ENCODE measurements around the gene IRAK1.

The IRAK1 gene

DNA sequence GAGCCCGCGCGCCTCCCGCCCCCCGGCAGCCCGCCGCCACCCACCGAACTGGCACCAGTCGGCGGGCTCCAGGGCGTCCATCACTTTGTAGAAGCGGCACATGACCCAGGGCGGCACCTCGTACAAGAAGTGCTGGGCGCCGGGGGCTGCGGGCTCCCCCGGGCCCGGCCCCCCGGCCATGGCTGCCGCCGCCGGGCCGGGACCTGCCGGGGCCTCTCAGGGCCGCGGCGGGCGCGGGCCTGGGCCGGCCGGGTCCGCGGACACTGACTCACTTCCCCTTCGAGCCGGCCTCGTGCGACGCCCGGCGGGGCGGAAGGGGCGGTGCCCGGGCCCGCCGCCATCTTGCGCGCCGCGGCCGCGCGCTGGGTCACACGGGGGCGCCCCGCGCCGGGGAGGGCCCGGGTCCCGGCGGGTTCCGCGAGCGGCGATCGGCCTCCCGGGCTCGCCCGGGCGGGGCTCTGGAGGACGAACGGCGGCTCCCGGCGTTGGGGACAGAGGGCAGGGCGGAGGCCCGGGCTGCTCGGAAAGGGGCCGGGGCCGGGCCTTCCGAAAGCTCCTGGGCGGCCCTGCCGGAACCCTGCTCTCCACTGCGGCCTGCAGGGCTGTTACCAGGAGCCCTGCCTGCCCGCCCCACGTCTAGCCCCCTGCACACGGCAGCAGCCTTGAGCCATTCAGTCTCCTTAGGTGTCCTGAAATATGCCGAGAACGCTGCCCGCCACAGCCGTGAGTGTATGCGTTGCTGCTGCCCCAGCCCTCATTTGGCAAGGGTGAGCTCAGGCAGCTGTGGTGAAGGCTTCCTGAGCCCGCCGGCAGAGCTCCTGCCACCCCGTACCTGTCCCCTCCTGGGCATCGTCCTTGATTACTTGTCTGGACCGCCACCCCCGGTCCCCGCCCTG, at the start of gene IRAK1:
Gene IRAK1 (minus strand): TSS at position 270 of the 896 bp plus-strand sequence. CDS start 90 bp downstream, at position 180.
- peak in 1 of 2 experiments; percentile 14 for DNase-seq

- no peak for DNase-seq
Measured at GRCh38 chrX:154068560-154068959, 48.9 kb upstream of the IRAK1 start.

DNA sequence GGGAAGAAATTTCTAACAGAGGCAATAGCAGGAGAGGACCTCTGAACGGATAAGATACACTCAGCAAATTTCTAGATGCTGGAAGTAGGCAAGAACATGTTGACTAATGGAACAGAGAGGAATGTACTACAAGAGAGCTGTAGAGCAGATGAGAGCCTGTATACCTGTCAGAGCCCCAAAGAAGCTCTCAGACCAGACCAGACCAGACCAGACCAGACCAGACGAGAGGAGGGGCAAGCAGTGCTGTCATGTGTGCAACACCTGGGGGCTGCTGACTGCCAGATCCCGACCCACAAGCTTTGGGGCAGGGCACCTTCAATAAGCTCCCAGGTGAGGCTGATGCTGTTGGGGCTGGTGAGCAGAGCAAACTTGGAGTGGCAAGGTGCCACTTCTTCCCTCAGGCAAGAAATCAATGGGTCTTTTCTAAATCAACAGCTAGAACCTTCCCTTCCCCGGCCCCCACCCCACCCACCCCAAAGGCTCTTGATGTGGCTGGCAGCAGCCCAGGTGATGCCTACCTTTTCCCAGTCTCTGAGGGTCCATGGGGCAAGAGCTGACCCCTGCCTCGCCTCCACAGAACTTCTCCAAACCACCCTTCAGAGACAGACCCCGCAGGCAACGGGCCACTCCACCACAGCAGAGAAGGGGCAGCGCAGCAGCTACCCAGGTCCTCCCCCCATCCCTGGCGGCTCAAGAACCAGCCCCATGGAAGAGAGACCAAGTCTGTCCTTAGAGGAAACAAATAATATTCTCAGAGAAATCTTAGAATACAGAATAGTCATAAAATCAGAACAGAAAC, 45.1 kb upstream of the IRAK1 start:
- no peak for DNase-seq

GRCh38 chrX:154063234-154063633, 43.5 kb upstream of the IRAK1 start:
- DNase-seq: no peak

GRCh38 chrX:154061801-154062200, 42.1 kb upstream of the IRAK1 start:
- no peak for DNase-seq

DNA sequence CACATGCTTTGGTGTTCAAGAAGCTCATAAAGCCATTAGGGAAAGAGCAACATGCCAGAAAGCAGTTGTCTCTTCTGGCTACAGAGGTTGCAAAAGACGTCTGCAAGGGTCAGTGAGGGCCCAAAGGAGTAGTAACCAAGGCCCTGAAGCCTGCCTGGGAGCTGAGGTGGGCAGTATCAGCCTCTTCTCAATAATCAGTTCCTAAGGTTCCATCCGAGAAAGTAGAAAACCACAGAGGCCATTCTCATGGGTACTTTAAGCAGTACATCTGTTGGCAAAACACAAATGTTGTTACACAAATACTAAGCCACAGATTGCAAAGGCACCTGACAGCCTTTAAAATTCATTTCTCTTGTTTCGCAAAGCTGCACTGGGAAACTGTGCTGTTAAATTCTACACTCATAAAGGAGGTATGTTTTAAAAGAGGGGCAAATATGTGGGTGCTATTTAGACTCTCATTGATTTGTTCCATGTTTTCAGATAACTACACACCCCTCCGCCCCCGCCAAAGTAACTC, 40.1 kb upstream of the IRAK1 start:
- no peak for DNase-seq

GRCh38 chrX:154059231-154059630, 39.5 kb upstream of the IRAK1 start:
- no peak for DNase-seq

DNA sequence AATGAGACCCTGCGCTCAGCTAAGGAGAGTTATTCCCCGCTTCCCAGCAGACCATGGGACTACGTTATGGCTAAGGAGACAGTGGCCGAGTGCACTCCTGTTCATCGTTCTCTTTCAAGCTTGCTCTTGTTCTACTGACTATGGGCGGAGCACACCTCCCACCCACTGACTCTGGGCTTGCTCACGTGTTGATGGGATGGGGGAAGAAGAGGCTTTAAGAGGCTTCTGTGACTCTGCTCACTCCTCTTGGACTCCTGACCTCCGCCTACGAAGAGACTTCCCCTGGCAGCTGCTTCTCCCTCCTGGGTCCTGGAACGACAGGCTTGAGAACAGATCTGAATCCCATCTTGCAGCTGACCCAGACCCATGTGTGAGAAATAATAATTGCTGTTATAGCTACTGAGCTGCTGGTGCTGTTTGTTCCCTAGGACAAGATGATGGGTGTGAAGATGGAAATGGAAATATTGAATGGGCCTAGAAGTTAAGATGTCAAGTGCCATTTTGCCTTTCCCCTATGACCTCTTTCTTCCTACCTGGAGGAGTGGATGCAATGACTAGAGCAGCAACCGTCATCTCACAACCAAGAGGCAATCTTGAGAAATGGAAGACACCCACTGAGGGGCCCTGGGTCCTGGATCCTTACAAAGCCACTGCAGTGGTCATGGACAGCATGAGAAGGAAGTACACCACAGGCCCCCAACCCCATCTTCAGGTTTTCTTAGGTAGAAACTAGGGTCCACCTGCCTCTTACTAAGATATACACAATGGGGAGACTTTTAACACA, 38.7 kb upstream of the IRAK1 start:
- DNase-seq: no peak

- DNase-seq: no peak
Measured at GRCh38 chrX:154057791-154058190, 38.1 kb upstream of the IRAK1 start.

DNA sequence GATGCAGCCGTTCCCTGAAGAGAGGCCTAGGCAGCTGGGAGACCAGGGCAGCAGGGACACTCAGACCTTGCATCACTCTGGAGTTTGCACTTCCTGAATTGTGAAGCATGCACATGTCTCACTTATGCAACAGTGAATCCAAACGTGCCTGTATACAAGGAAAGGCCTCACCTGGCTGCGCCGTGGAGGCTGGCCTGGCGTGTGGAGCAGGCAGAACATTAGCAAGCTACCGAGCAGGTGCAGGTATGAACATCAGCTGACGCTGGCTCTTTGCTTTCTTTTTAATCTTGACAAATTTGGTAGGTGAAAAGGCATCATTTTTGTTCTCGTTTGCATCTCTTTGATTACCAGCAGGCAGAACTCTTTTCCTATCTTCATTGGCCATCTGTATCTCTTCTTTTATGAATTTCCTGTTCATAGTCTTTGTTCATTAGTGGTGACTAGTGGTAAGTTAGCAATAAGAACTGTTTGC, 37.1 kb upstream of the IRAK1 start:
- no peak for DNase-seq

- peak in 1 of 2 experiments; percentile 26 for DNase-seq
Measured at GRCh38 chrX:154051201-154051810, 31.6 kb upstream of the IRAK1 start.

DNA sequence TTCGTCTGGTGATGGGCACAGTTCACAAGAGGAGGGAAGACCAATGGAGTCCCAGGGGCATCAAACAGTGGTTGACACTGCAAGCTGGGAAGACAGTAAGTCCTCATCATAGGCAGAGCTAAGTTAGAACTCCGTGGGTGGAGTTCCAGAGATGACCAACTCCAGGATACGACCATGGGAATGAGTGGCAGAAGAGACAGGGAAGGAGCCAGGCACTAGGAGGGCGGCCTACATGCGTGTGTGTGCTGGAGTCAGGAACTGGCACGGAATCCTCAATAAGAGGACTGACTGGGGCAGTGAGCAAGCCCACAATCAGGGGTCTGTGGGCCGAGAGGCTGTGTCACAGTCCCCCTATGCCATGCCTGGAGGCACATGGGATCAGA, 30.4 kb upstream of the IRAK1 start:
- DNase-seq: no peak

DNA sequence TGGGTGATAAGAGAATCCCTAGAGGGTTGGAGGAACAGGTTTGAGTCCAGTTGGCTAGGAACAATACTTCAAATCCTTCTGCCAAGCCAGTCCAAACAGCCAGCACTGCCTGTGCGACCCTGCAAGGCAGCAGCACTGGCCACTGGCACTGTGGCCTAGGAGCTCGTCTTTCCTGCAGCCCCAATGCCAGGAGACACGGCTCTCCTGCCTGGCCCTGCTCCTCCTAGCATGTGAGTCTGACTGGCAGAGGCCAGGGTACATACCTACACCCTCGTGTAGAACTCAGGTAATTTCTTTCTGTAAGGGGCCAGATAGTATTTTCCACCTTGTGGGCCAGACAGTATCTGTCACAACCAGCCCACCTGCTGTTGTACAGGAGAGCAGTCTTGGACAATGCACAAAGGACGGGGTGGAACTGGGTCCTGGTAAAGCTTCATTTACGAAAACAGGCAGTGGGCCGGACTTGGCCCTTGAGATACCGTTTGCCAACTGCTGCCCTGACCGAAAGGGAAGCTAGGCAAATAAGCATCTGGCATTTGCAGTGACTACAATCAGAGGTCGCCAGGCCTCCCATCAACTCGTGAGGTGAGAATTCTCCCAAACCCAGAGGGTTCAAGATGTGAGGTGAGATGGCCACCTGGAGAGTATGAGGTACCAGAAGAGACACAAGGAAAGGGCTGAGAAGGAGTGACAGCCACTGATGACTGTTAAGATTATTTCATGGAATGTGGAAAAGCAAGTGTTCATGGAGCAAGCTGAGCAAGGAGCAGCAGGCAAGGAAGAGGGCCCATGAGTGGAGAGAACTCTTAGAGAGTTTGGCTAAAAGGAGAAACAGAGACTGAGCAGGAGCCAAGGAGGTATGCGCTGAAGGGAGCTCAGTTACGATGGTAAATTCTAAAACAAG, 29.8 kb upstream of the IRAK1 start:
- no peak for DNase-seq

GRCh38 chrX:154048398-154048797, 28.7 kb upstream of the IRAK1 start:
- no peak for DNase-seq

DNA sequence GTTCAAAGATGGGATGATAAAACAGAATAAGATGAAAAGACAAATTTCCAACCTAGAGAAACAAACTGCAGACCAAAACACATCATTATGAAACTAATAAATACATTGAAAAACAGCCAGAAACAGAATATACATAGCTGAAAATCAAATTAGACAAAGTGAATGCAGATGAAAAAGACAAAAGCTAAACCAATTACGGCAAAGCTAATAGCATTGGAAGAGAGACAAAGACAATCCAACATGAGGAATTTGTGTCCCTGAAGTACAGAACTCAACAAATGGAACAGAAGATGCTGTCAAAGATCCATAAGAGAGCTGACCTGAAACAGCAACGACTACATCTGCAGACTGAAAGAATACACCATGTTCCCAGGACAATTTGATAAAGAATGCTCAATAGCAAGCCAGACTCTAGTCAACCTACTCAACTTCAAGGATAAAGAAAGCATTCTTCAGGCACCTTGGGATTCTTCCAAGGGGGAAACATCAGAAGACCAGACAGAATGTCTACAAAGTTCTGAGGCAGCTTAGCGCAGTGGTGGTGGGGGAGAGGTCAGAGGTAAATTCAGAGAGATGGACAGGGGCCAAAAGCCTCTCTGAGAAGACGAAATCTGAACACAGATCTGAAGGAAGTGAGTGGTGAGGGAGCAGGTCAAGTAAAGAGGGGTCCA, 27.4 kb upstream of the IRAK1 start:
- DNase-seq: no peak

GRCh38 chrX:154046031-154046781, 26.5 kb upstream of the IRAK1 start:
- no peak for DNase-seq

GRCh38 chrX:154044091-154044490, 24.4 kb upstream of the IRAK1 start:
- no peak for DNase-seq

DNA sequence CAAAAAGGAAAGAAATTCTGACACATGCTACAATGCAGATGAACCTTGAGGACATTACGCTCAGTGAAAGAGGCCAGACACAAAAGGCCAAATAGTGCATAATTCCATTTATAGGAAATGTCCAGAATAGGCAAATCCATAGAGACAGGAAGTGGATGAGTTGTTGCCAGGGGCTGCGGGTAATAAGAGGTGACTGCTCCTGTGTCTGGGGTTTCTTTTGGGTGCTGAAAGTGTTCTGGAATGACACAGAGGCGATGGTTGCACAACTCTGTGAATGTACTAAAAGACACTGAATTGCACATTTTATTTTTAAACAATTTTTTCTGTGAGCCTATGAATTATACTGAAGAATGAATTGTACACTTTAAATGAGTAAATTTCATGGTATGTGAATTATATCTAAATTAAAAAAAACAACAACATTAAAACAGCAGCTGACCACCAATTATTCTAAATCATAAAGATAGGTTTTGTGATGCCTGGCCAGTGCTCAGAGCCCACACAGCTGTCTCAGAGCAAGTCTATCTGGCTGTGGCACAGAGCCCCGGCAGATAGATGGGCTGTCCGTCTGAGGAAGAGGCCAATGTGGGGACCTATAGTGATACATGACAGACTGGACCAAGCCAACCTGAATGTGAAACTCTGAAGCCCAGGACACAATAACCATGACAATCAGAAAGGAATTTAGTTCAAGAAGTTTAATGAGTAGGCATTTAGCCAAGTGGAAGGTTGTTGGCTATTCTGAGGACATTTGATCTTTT, 23.5 kb upstream of the IRAK1 start:
- no peak for DNase-seq

- no peak for DNase-seq
Measured at GRCh38 chrX:154040863-154041262, 21.2 kb upstream of the IRAK1 start.

Measured in SW 1271 (cell line).